ENCODE data around the gene MORF4L1. TPM values are rescaled to one million over a fixed set of nuclear protein-coding genes. Genes with fewer than 3 reads are reported as not detected.

Gene MORF4L1
- total and polyA plus RNA-seq, 10 of the 15 experiments (the other 5 are each of a cell fraction or from before 2014, with no cell fraction given) = 113 to 636 (median 229) TPM

- ChIA-PET POLR2A (interaction anchor here (1.1 kb wide), 1 partner anchor 18 kb away, joined by 6 read pairs; no protein-coding TSS in a partner anchor), CTCF (interaction anchor here (0.7 to 3.6 kb wide), 5 partner anchors 13 to 106 kb away, joined by 3 to 20 read pairs (median 12); no protein-coding TSS in a partner anchor), RAD21 (ENCODE audit: unreplicated experiment) (interaction anchor here (1.1 to 2.2 kb wide), 2 partner anchors 57 to 103 kb away, joined by 3 to 5 read pairs; no protein-coding TSS in a partner anchor), SMC1A (ENCODE audit: uncharacterized antibody, unreplicated experiment) (interaction anchor here (1.2 to 3.9 kb wide), 7 partner anchors 12 to 262 kb away, joined by 3 to 13 read pairs (median 5); no protein-coding TSS in a partner anchor)
- intact Hi-C loops (cut with micrococcal nuclease; ENCODE audit: unreplicated experiment) (no loop called here), in situ Hi-C loops (cut with MboI) (no loop called here)
- Histone ChIP-seq H3K9ac (ENCODE audit: control insufficient read depth, insufficient read depth, low read length) (no peak overlapping the region), H3K27ac (ENCODE audit: control insufficient read depth, insufficient read depth) (no peak overlapping the region), H3K4me3 (no peak overlapping the region), H4K20me1 (ENCODE audit: control insufficient read depth, insufficient read depth) (no peaks in the 10 kb centered on the region; the same call in 1 of the 2 replicates), H3K36me3 (ENCODE audit: control insufficient read depth in 2 of 2, insufficient read depth in 2 of 2, low read length in 1 of 2) (peaks cover 38 to 58% of the 10 kb centered on the region in 2 experiments), H2AFZ (ENCODE audit: control insufficient read depth, low read depth, low read length) (no peak overlapping the region), H3K27me3 (replicated peaks in 1 of 2; ENCODE audit: control insufficient read depth in 2 of 2, insufficient read depth in 2 of 2, low read length in 1 of 2) (no peaks in the 10 kb centered on the region), H3K4me2 (ENCODE audit: control insufficient read depth, insufficient read depth) (no peak overlapping the region), H3K79me2 (ENCODE audit: control insufficient read depth, insufficient read depth, low read length) (no peaks in the 10 kb centered on the region), H3K4me1 (ENCODE audit: control insufficient read depth, insufficient read depth, low read length) (no peaks in the 10 kb centered on the region; the same call in 1 of the 2 replicates), H3K9me3 (replicated peaks; ENCODE audit: control insufficient read depth, insufficient read depth, low read length) (no peaks in the 10 kb centered on the region)
- TF ChIP-seq MTA3 (IDR thresholded peaks at IDR 0.05; ENCODE audit: borderline replicate concordance, low read length) (no peak), FOXM1 (IDR thresholded peaks at IDR 0.05; ENCODE audit: low read depth, low read length) (no peak), SPI1 (IDR thresholded peaks at IDR 0.05; ENCODE audit: borderline replicate concordance, insufficient read depth, low read depth, low read length) (no peak), E2F8 (IDR thresholded peaks at IDR 0.05; ENCODE audit: low read depth, partially characterized antibody) (no peak), POLR2A (IDR thresholded peaks at IDR 0.05; ENCODE audit: low read depth, low read length) (0 out of 2 replicates have a peak, but pooled peaks have one; percentile 31)
- TF ChIP-seq, protein P1, sequence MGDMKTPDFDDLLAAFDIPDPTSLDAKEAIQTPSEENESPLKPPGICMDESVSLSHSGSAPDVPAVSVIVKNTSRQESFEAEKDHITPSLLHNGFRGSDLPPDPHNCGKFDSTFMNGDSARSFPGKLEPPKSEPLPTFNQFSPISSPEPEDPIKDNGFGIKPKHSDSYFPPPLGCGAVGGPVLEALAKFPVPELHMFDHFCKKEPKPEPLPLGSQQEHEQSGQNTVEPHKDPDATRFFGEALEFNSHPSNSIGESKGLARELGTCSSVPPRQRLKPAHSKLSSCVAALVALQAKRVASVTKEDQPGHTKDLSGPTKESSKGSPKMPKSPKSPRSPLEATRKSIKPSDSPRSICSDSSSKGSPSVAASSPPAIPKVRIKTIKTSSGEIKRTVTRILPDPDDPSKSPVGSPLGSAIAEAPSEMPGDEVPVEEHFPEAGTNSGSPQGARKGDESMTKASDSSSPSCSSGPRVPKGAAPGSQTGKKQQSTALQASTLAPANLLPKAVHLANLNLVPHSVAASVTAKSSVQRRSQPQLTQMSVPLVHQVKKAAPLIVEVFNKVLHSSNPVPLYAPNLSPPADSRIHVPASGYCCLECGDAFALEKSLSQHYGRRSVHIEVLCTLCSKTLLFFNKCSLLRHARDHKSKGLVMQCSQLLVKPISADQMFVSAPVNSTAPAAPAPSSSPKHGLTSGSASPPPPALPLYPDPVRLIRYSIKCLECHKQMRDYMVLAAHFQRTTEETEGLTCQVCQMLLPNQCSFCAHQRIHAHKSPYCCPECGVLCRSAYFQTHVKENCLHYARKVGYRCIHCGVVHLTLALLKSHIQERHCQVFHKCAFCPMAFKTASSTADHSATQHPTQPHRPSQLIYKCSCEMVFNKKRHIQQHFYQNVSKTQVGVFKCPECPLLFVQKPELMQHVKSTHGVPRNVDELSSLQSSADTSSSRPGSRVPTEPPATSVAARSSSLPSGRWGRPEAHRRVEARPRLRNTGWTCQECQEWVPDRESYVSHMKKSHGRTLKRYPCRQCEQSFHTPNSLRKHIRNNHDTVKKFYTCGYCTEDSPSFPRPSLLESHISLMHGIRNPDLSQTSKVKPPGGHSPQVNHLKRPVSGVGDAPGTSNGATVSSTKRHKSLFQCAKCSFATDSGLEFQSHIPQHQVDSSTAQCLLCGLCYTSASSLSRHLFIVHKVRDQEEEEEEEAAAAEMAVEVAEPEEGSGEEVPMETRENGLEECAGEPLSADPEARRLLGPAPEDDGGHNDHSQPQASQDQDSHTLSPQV (IDR thresholded peaks at IDR 0.05) = no peak
- no TSS peak for BruUV-seq (replicated peaks)
- ATAC-seq (no peak), FAIRE-seq (no peak), DNase-seq (ENCODE audit: low read depth, low spot score) (no peak)
- WGBS (ENCODE audit: insufficient coverage, insufficient replicate concordance, low lambda C conversion rate, missing lambda C conversion rate) = 93% methylated on average over 7 of the region's 7 CpGs
These were observed 49.8 kb downstream of the MORF4L1 start for GRCh38 chr15:78922527-78922926.

All from GM12878 (cell line).